HPDE6-E6E7 (cell line): Measurements from ENCODE around the gene STON2.
A peak's percentile ranks its signal among the peaks of the same experiment; 100 is the strongest.

Experiments used
- DNase-seq: peaks from one replicate; pipeline ENCODE4 v3.0.0; 2011; ENCODE audit warnings: missing footprints; ENCODE audit errors: extremely low spot score

The STON2 gene

GRCh38 chr14:81337073-81337472 lies 63.1 kb downstream of the STON2 start:
- no peak for DNase-seq

DNA sequence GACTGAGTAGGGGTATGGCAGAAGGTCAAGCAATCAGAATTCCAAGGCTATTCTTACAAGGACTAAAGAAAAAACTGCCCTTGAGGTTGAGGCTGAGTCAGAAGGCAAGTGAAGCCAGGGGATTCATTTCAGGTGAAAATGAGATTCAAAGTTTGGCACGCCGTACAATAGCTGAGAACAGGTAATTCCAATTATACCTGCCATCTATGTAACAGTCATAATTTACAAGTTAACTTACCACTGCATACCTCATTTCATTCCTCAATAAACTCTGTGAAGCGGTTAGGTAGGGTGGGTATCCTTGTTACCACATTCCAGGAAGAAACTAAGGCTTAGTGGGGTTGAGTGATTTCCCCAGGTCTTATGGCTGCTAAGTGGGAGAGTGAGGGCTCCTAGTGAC lies 64.1 kb downstream of the STON2 start:
- DNase-seq = no peak

DNA sequence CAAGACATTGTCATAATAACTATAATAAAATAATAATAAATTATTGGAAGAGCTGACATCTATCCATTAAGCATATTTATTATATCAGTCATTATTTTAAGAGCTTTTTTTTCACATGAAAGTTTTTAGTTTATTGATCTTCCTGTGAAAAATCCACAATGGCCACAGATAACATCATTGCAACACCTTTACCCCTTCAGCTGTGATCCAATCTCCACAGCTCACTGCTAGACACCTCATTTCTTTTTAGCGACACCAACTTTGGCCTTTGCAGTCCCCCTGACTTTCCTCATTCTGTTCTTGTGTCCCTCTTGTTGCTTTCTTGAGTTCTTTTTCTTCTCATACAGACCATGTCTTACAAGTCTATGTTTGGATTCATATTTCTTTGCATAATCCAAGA lies 67.4 kb downstream of the STON2 start:
- DNase-seq = no peak

DNA sequence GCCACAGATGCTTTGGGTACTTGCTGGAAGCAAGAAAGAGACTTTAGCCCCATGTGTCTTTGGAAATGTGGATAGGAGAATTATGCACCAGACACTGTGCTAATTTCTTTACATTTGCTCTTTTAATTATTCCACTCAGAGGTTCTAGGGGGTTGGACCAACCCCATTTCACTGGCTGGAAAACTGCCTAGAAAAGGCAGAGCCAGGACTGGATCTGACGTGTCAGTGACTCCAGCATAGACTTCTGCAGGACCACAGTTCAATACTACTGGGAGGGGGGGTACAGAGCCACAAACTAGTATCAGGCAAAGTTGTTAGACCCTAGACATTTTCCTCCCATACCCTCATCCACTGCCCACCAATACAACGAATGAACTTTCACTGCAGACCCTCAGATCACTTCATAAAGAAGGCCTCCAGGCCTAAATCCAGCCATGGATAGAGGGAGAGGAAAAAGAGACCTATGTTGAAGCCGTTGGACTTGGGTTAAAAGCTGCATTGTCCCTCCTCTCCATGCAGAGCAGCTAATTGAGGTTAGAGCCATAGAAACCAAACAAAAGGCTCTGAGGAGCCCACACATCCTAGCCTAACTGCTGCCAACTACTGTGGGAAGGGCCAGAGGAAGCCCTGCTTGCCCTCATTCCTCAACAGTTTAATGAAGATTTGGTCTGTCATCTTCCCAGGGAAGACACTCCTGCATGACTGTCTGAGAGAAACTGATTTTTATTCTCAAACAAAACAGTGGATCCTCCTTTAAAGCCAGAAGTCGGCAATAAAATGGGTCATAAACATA lies 68.7 kb downstream of the STON2 start:
- no peak for DNase-seq

- DNase-seq = peak; percentile 78
These were observed 69.5 kb downstream of the STON2 start for GRCh38 chr14:81330619-81331122.

GRCh38 chr14:81329640-81330381 lies 70.3 kb downstream of the STON2 start:
- DNase-seq = peak; percentile 86

- no peak for DNase-seq
These were observed 73.7 kb downstream of the STON2 start for GRCh38 chr14:81326451-81326850.

- peak; percentile 81 for DNase-seq
These were observed 76.1 kb downstream of the STON2 start for GRCh38 chr14:81324011-81324410.

GRCh38 chr14:81323093-81323492 lies 77.0 kb downstream of the STON2 start:
- no peak for DNase-seq

GRCh38 chr14:81319946-81320345 lies 80.2 kb downstream of the STON2 start:
- no peak for DNase-seq

GRCh38 chr14:81319314-81319713 lies 80.8 kb downstream of the STON2 start:
- DNase-seq = no peak

DNA sequence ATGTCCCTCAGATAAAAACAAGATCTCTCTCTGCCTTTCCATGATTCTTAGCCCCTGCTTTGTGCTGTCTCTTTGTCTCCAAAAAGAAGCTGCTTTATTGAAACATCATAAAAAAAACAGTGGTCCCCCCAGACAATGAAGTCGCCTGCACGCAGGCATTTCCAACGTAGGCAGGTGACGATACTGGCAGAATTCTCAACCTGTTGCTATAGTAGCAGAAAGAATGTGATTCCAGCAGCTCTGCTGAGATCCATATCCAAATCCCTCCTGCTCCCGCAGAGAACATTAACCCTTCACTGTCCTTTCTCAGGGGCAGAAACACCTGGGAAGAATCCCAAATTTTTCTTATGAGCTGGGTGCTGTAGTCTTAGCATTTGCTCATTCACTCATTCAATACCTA lies 84.8 kb downstream of the STON2 start:
- DNase-seq = no peak

DNA sequence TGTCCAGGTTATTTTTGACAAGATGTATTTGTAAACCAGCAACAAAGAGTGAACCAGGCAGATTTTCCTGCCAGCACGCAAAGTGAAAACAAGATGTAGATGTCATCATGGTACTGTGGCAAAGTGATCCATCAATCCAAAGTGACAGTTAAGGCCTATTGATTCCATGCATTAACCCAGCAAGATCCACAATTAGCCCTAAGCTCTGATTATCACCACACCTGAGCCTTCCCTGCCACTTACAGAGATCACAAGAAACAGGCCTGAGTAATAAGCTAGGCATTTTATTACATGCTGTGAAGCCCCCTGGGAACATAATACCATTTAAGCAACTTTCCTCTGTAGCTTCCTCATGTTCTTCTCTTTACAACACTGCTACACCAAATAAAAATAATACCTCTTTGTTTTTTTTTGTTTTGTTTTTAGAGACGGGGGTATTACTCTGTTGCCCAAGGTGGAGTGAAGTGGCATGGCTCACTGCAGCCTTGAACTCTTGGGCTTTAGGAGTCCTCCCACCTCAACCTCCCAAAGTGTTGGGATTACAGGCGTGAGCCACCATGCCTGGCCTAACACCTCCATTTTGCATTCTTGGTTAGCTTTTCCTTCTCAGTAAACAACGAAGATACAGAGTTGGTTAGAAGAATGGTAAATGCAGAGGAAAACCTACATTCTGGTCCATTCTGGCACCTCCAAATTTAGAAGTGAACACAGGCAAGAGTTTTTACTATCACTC lies 85.5 kb downstream of the STON2 start:
- DNase-seq = no peak

DNA sequence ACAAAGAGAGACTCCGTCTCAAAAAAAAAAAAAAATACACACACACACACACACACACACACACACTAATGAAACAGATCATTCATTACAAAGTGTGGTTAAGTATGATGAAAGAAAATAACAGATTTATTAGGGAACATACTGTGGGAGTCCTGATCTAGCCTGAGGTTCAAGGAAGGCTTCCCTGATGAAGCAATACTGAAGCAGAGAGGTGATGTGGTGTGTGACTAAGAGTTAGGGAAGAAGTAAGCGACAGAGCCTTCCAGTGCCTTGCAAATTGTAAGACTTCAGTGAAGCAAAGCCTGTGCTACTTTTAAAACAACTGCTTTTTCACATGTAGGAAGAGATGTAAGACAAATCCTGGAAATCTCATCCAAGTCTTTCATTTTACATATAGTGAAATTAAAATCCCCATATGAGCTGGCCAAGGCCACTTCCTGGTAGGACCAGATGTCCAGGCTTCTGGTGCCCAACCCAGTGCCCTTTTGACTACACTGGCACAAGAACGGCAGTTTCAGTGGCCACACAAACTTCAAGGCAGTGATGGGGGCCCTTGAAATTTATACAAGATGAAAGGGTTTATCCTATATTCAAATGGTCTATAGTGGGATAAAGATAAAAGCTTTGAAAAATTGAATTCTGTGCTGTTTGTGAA lies 86.2 kb downstream of the STON2 start:
- DNase-seq = no peak

- DNase-seq = no peak
These were observed 86.9 kb downstream of the STON2 start for GRCh38 chr14:81313200-81313599.

DNA sequence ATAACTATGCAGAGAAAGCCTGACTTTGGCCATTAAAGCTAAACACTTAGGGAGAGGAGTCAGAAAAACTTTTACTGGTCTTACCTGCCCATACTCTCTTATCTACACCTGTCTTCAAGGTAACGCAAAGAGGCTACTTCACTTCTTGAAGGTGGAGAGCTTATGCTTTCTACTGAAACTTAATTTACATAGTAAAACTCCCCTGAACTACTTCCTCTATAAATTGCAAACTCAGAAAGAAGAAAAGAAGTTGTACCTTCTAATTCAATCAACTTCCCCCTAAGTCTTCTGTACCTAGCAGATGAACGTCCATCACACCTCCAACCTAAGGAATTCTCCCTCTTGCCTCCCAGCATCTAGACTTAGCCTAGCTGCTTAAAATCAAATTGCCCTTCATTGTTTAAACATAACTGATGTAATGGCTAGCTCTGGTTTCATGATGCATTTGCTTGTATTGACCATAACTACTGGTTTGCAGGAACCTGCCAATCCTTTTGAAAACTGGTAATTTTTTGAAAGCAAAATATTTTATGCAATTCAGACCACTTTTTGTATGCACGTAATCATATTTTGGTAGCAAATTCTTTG lies 87.7 kb downstream of the STON2 start:
- DNase-seq = no peak

DNA sequence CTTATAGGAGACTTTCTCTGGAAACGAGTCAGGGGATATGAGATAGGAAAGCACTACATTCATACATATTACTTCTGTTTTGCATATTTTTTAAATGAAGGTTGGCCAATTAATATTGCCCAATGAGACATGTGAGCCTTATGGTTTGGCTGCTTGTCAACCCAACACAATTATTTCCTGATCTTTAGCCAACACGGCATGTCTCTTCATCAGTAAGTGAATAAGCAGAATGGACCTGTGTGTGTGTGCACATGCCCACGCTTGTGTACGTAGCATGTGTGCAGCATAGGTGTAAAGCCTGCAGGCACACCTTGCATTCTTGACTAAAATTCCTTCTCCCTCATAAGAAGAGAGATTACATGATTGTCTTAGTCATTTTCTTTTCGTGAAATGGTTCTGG lies 88.3 kb downstream of the STON2 start:
- DNase-seq = no peak

DNA sequence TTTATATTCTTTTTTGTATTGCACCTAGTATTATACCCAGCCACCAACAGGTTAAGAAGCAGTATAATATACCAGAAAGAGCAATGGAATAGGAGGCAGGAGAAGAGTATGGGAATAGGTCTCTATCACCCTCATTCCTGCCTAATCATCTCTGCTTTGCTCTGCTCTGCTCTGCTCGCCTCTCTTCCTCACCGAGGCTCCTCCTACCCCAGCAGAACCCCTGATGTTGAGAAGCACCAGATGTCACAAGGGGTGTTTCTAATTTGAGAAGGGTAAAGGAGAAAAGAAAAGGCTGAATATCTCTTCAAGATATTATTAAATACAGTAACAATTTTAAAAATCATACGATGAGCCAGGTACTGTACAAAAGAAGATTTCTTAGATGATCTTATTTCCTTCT lies 89.0 kb downstream of the STON2 start:
- DNase-seq = no peak

DNA sequence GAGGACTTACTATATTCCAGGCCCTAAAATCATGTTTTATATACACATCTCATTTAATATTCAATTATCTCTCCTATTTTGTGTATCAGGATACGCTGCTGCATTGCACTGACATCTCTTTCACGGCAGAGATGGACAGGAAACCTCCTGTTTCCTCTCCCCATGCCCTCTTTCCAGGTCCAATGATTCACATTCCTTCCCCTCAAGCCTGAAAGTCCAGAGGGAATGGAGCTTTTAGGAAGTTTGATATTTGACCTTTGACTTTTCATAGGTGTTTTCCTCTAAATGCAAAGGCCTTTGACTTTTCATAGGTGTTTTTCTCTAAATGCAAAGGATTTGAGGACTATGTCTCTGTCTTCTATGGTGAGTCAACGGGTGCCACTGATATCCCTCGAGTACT lies 89.5 kb downstream of the STON2 start:
- DNase-seq = no peak

GRCh38 chr14:81309511-81309910 lies 90.6 kb downstream of the STON2 start:
- no peak for DNase-seq

- no peak for DNase-seq
These were observed 94.4 kb downstream of the STON2 start for GRCh38 chr14:81305743-81306142.

DNA sequence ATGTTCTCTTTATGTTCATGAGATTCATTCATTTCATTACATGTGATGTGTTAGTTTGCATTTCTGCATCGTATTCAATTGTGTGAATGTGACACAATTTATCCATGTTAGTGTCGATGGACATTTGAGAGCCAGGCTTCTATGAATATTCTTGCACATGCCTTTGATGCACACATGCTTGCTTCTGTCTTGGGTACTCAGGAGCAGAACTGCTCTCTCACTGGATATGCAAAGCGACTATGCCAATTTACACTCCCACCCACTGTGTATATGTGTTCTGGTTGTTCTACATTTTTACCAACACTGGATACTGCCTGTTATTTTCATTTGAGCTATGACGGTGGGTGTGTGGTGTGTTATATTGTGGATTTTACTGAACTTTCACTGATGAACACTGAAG lies 95.1 kb downstream of the STON2 start:
- DNase-seq = no peak
